ENCODE data around the gene OGA. TPM values are rescaled to one million over a fixed set of nuclear protein-coding genes. Genes with fewer than 3 reads are reported as not detected.

The OGA gene
- total and polyA plus RNA-seq, 9 of the 15 experiments (the other 6 are each of a cell fraction or from before 2014, with no cell fraction given), result 13.5 to 73.5 (median 59.5) TPM

DNA sequence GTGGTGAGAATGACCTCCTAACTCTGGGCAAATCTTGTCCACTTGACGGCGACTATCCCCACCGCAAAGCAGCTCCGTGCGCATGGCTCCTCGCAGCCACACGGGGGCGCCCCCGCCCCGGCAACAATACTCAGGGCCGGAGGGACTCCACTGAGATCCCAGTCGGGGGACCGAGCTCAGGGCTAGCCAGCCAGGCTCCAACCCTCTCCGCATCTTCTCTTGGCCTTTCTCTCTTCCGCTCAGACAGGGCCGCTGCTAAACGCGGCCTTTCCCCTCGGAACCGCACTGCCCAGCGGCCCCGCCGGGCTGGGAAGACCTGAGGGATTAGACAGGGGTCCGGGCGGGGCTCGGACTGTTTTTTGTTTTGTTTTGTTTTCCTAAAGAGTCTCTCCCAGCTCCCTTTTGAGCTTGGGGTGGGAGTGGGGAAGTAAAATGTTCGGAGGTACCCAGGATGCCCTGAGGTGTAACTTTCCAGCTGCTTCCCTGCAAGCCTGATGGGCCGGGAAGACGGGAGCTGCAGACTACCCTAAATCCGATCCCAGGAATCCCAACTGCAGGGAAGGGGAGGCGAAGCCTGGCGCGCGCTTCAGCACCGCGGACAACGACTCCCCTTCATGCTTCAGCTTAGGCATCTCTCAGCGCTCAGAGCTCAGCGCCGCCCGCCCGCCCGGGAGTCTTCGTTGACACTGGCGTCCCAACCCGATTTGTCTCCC is 22.7 kb upstream of the OGA start (continued):
- TF ChIP-seq SMAD4 (CRISPR knock-in tag; conservative IDR thresholded peaks at IDR 0.05) (no peak), FOS (IDR thresholded peaks at IDR 0.05; ENCODE audit: extremely low read depth, insufficient read length) (no peak), RAD21 (CRISPR knock-in tag; conservative IDR thresholded peaks at IDR 0.05 in 1 of 2, IDR thresholded peaks at IDR 0.05 in 1 of 2) (peak; percentile 89 to 93), TSC22D4 (tag; IDR thresholded peaks at IDR 0.05) (no peak), NRF1 (conservative IDR thresholded peaks at IDR 0.05 in 1 of 2, IDR thresholded peaks at IDR 0.05 in 1 of 2) (peak; percentile 32 to 36; a peak in 2 of 4 replicates), ETV1 (tag; conservative IDR thresholded peaks at IDR 0.05; ENCODE audit: low read depth) (no peak), ZNF347 (CRISPR knock-in tag; IDR thresholded peaks at IDR 0.05; ENCODE audit: low read depth) (no peak), ZNF76 (CRISPR knock-in tag; IDR thresholded peaks at IDR 0.05; ENCODE audit: borderline replicate concordance) (no peak), PHF8 (IDR thresholded peaks at IDR 0.05; ENCODE audit: borderline replicate concordance, low read length) (no peak), ZNF311 (CRISPR knock-in tag; IDR thresholded peaks at IDR 0.05) (no peak), ELF2 (CRISPR knock-in tag; IDR thresholded peaks at IDR 0.05) (no peak), MEF2A (IDR thresholded peaks at IDR 0.05; ENCODE audit: control insufficient read depth, low read depth, low read length) (no peak)
- TF ChIP-seq, protein P1, sequence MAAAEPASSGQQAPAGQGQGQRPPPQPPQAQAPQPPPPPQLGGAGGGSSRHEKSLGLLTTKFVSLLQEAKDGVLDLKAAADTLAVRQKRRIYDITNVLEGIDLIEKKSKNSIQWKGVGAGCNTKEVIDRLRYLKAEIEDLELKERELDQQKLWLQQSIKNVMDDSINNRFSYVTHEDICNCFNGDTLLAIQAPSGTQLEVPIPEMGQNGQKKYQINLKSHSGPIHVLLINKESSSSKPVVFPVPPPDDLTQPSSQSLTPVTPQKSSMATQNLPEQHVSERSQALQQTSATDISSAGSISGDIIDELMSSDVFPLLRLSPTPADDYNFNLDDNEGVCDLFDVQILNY (CRISPR knock-in tag; IDR thresholded peaks at IDR 0.05), result no peak
- TF ChIP-seq, protein P2, sequence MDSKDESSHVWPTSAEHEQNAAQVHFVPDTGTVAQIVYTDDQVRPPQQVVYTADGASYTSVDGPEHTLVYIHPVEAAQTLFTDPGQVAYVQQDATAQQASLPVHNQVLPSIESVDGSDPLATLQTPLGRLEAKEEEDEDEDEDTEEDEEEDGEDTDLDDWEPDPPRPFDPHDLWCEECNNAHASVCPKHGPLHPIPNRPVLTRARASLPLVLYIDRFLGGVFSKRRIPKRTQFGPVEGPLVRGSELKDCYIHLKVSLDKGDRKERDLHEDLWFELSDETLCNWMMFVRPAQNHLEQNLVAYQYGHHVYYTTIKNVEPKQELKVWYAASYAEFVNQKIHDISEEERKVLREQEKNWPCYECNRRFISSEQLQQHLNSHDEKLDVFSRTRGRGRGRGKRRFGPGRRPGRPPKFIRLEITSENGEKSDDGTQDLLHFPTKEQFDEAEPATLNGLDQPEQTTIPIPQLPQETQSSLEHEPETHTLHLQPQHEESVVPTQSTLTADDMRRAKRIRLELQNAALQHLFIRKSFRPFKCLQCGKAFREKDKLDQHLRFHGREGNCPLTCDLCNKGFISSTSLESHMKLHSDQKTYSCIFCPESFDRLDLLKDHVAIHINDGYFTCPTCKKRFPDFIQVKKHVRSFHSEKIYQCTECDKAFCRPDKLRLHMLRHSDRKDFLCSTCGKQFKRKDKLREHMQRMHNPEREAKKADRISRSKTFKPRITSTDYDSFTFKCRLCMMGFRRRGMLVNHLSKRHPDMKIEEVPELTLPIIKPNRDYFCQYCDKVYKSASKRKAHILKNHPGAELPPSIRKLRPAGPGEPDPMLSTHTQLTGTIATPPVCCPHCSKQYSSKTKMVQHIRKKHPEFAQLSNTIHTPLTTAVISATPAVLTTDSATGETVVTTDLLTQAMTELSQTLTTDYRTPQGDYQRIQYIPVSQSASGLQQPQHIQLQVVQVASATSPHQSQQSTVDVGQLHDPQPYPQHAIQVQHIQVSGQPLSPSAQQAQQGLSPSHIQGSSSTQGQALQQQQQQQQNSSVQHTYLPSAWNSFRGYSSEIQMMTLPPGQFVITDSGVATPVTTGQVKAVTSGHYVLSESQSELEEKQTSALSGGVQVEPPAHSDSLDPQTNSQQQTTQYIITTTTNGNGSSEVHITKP (IDR thresholded peaks at IDR 0.05; ENCODE audit: partially characterized antibody), result no peak
- TF ChIP-seq, protein P3, sequence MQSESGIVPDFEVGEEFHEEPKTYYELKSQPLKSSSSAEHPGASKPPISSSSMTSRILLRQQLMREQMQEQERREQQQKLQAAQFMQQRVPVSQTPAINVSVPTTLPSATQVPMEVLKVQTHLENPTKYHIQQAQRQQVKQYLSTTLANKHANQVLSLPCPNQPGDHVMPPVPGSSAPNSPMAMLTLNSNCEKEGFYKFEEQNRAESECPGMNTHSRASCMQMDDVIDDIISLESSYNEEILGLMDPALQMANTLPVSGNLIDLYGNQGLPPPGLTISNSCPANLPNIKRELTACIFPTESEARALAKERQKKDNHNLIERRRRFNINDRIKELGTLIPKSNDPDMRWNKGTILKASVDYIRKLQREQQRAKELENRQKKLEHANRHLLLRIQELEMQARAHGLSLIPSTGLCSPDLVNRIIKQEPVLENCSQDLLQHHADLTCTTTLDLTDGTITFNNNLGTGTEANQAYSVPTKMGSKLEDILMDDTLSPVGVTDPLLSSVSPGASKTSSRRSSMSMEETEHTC (IDR thresholded peaks at IDR 0.05), result no peak
- TF ChIP-seq, protein P4, sequence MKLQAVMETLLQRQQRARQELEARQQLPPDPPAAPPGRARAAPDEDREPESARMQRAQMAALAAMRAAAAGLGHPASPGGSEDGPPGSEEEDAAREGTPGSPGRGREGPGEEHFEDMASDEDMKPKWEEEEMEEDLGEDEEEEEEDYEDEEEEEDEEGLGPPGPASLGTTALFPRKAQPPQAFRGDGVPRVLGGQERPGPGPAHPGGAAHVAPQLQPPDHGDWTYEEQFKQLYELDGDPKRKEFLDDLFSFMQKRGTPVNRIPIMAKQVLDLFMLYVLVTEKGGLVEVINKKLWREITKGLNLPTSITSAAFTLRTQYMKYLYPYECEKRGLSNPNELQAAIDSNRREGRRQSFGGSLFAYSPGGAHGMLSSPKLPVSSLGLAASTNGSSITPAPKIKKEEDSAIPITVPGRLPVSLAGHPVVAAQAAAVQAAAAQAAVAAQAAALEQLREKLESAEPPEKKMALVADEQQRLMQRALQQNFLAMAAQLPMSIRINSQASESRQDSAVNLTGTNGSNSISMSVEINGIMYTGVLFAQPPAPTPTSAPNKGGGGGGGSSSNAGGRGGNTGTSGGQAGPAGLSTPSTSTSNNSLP (IDR thresholded peaks at IDR 0.05; ENCODE audit: borderline replicate concordance, low read depth, low read length), result no peak
- TF ChIP-seq, protein P5, sequence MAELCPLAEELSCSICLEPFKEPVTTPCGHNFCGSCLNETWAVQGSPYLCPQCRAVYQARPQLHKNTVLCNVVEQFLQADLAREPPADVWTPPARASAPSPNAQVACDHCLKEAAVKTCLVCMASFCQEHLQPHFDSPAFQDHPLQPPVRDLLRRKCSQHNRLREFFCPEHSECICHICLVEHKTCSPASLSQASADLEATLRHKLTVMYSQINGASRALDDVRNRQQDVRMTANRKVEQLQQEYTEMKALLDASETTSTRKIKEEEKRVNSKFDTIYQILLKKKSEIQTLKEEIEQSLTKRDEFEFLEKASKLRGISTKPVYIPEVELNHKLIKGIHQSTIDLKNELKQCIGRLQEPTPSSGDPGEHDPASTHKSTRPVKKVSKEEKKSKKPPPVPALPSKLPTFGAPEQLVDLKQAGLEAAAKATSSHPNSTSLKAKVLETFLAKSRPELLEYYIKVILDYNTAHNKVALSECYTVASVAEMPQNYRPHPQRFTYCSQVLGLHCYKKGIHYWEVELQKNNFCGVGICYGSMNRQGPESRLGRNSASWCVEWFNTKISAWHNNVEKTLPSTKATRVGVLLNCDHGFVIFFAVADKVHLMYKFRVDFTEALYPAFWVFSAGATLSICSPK (IDR thresholded peaks at IDR 0.05; ENCODE audit: borderline replicate concordance), result no peak

Measured in K562 (cell line).